Keratinocyte (primary cell): ENCODE results near the gene PACRGL. TPM values are rescaled to one million over a fixed set of nuclear protein-coding genes. Genes with fewer than 3 reads are reported as not detected.

ENCODE experiments used
- DNase-seq: peaks from one replicate; pipeline ENCODE4 v3.0.0-alpha.2; 2011; ENCODE audit warnings: low read depth, missing footprints, low spot score
- FAIRE-seq: peaks from 2 replicates; lab custom pipeline; 2011; peaks lifted over from hg19 to GRCh38; lab: Jason Lieb, UNC
- H2AFZ ChIP-seq: 2 replicates; pipeline ENCODE4 v1.6.0; 2012; ENCODE audit warnings: low read length, control low read depth, inconsistent platforms; ENCODE audit not compliant: control insufficient read depth
- H3K27ac ChIP-seq: 2 replicates; pipeline ENCODE4 v1.5.1; 2011; ENCODE audit warnings: low read length; ENCODE audit not compliant: control insufficient read depth, insufficient read depth
- H3K27me3 ChIP-seq: 3 replicates; pipeline ENCODE4 v1.6.0; 2011; ENCODE audit warnings: low read length; ENCODE audit not compliant: control insufficient read depth, insufficient read depth; ENCODE audit errors: extremely low read depth
- H3K36me3 ChIP-seq, 2 experiments: 2 replicates in 1 of 2; 3 replicates in 1 of 2; pipeline ENCODE4 v1.5.1; 2011; ENCODE audit warnings: low read length in 2 of 2, mild to moderate bottlenecking in 1 of 2; ENCODE audit not compliant: control insufficient read depth in 2 of 2, insufficient read depth in 2 of 2; ENCODE audit errors: extremely low read depth in 1 of 2
- H3K4me1 ChIP-seq: 3 replicates; pipeline ENCODE4 v1.5.1; 2011; ENCODE audit warnings: low read length; ENCODE audit not compliant: control insufficient read depth, insufficient read depth; ENCODE audit errors: extremely low read depth
- H3K4me2 ChIP-seq: 3 replicates; pipeline ENCODE4 v1.6.0; 2011; ENCODE audit warnings: low read depth, low read length; ENCODE audit not compliant: control insufficient read depth, insufficient read depth; ENCODE audit errors: extremely low read depth
- H3K4me3 ChIP-seq, 3 experiments: fragments of 200-600 bp in 1 of 3; sonication (generic) in 1 of 3; 2 replicates in 2 of 3; 3 replicates in 1 of 3; pipeline ENCODE4 v1.5.1; 2011 to 2016; ENCODE audit warnings: low read length in 3 of 3, mild to moderate bottlenecking in 3 of 3, control low read depth in 2 of 3, inconsistent platforms in 1 of 3, low read depth in 1 of 3, mixed read lengths in 1 of 3, mixed run types in 1 of 3, moderate library complexity in 1 of 3; ENCODE audit not compliant: control insufficient read depth in 2 of 3, insufficient read depth in 2 of 3; ENCODE audit errors: extremely low read depth in 1 of 3
- H3K79me2 ChIP-seq: 2 replicates; pipeline ENCODE4 v1.6.0; 2012; ENCODE audit warnings: low read length; ENCODE audit not compliant: control insufficient read depth, insufficient read depth
- H3K9ac ChIP-seq: 3 replicates; pipeline ENCODE4 v1.6.0; 2011; ENCODE audit warnings: low read length; ENCODE audit not compliant: control insufficient read depth, insufficient read depth; ENCODE audit errors: extremely low read depth
- H3K9me1 ChIP-seq: 3 replicates; pipeline ENCODE4 v1.6.0; 2011; ENCODE audit warnings: low read length; ENCODE audit not compliant: control insufficient read depth, insufficient read depth; ENCODE audit errors: extremely low read depth
- H3K9me3 ChIP-seq: 2 replicates; pipeline ENCODE4 v1.5.1; 2012; ENCODE audit warnings: low read depth, low read length; ENCODE audit not compliant: control insufficient read depth
- H4K20me1 ChIP-seq: 3 replicates; pipeline ENCODE4 v1.6.0; 2011; ENCODE audit warnings: low read length; ENCODE audit not compliant: control insufficient read depth, insufficient read depth; ENCODE audit errors: extremely low read depth
- EZH2 ChIP-seq: IDR thresholded peaks from one replicate; pipeline ENCODE4 v1.6.1; 2012; ENCODE audit warnings: inconsistent platforms, mild to moderate bottlenecking, low read length, moderate library complexity
- dilution Hi-C: fragments of 300-500 bp; cut with MboI; formaldehyde crosslinking; loops from one replicate; pipeline ENCODE4 v1.7.0; 2020; ENCODE audit warnings: low sequenced_read_pairs; ENCODE audit not compliant: extremely low pct_ligation_motif_present
- polyA plus RNA-seq, 5 experiments: library from polyadenylated mRNA; depleted of rRNA in 3 of 5; stranded (reverse) in 3 of 5; stranded (forward) in 1 of 5; unstranded in 1 of 5; fragments of >200 nt; gene quantifications; 1 replicate in 1 of 5; 2 replicates in 3 of 5; 3 replicates in 1 of 5; pipeline versions ENCODE4 v1.2.1 to v1.2.3, GENCODE V29; 2011 to 2012; ENCODE audit warnings: missing spikeins in 2 of 5, low read depth in 1 of 5, low replicate concordance in 1 of 5
- TF ChIP-seq, protein P1 (sequence below), 3 experiments: IDR thresholded peaks in 1 of 3; conservative IDR thresholded peaks in 1 of 3; optimal IDR thresholded peaks in 1 of 3; 2 replicates in 2 of 3; 3 replicates in 1 of 3; pipeline versions ENCODE3 to v1.5.1; 2011; ENCODE audit warnings: low read length in 3 of 3, mild to moderate bottlenecking in 3 of 3, moderate library complexity in 2 of 3, control low read depth in 1 of 3, inconsistent platforms in 1 of 3; ENCODE audit not compliant: insufficient read depth in 2 of 3; ENCODE audit errors: extremely low read depth in 1 of 3

Gene PACRGL
- polyA plus RNA-seq, 1 donor (not counting 4 experiments of a cell fraction or from before 2014, with no cell fraction given): 18.2 TPM

DNA sequence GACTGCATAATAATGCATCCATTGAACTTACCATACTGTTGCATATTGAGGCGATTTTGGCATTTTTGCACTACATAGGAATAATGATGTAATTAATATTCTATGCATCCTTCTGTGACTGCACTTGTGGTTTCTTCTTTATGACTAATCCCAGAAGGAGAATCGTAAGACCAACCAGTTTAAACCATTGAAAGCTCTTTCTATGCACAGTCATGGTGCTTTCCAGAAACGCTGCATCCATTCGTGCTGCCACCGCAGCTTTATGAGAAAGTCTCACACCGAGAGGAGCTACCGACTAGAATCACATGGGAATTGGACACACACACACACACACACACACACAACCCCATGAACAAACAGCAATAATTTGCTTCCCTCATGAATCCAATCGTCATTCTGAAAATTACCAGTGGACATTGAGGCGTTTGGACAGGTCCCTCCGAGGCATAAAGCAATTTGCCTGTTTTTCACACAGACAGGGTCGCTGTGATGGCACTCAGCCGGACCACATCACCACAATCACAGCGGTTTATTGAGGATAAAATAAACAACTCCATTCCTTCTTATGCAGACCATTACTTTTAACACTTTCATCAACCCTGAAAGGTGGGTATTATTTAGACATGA lies 64.2 kb downstream of the PACRGL start:
- no peak for FAIRE-seq
- DNase-seq: no peak
- H2AFZ ChIP-seq: no peak overlapping the region
- no peak overlapping the region for H3K4me3 ChIP-seq
- no peaks in the 10 kb centered on the region for H3K36me3 ChIP-seq
- H4K20me1 ChIP-seq: no peaks in the 10 kb centered on the region
- dilution Hi-C loops: loop anchor here (25.0 kb wide), 1 partner anchor 373 kb away; no protein-coding TSS in a partner anchor
- no peaks in the 10 kb centered on the region for H3K4me1 ChIP-seq
- H3K79me2 ChIP-seq: no peaks in the 10 kb centered on the region
- H3K9me3 ChIP-seq: no peaks in the 10 kb centered on the region
- no peaks in the 10 kb centered on the region for H3K9me1 ChIP-seq
- no peak overlapping the region for H3K4me2 ChIP-seq
- TF ChIP-seq, protein P1, sequence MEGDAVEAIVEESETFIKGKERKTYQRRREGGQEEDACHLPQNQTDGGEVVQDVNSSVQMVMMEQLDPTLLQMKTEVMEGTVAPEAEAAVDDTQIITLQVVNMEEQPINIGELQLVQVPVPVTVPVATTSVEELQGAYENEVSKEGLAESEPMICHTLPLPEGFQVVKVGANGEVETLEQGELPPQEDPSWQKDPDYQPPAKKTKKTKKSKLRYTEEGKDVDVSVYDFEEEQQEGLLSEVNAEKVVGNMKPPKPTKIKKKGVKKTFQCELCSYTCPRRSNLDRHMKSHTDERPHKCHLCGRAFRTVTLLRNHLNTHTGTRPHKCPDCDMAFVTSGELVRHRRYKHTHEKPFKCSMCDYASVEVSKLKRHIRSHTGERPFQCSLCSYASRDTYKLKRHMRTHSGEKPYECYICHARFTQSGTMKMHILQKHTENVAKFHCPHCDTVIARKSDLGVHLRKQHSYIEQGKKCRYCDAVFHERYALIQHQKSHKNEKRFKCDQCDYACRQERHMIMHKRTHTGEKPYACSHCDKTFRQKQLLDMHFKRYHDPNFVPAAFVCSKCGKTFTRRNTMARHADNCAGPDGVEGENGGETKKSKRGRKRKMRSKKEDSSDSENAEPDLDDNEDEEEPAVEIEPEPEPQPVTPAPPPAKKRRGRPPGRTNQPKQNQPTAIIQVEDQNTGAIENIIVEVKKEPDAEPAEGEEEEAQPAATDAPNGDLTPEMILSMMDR (optimal IDR thresholded peaks at IDR 0.05 in 1 of 3, IDR thresholded peaks at IDR 0.05 in 1 of 3, conservative IDR thresholded peaks at IDR 0.05 in 1 of 3; ENCODE audit: extremely low read depth in 1 of 3, insufficient read depth in 2 of 3, low read length in 3 of 3): no peak
- no peak for TF ChIP-seq EZH2
- H3K27me3 ChIP-seq: no peaks in the 10 kb centered on the region
- H3K27ac ChIP-seq: no peak overlapping the region
- no peak overlapping the region for H3K9ac ChIP-seq

DNA sequence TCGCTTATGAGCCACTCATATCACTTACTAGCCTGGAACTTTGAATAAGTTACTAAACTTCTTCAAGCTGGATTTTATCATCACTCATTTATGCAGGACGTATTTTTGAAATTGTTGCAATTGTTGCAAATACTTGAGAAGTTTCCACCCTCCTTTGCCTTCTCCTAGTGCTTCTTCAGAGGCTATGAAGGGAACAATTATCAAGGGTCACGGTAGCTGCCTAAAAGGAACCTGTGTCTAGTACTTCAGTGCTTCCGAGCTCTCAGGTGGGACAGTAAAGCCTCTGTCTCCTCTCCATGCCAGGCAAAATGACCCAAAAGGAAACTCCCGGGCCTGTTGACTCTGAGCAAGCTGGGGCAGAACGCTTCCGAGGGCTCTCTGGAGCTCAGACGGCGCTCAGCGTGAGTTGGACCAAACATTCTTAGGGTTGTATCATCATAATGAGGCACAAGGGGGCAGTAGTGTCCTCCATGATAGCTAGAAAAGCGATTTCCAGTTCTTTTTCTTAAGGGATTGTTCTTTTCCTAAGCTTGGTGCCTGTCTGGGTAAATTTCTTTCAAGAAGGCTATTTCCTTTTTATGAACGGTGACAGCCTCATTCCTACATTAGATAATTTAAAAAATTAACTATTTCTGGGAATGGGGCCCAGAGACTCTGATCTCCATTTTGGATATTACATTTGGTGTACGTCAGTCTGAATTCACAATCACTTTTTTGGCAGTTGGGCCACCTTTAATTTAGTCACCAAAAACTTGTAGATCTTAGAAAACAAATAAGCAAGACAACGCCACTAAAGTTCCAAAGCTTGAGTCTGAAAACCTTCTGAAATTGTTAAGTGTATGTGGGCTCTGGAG lies 73.1 kb downstream of the PACRGL start:
- H3K4me1 ChIP-seq: peaks cover 3% of the 10 kb centered on the region
- FAIRE-seq: peak; percentile 88
- no peak overlapping the region for H3K4me3 ChIP-seq
- H2AFZ ChIP-seq: peak overlapping the region; percentile 79
- no peaks in the 10 kb centered on the region for H3K79me2 ChIP-seq
- dilution Hi-C loops: loop anchor here (25.0 kb wide), 1 partner anchor 364 kb away; no protein-coding TSS in a partner anchor
- no peaks in the 10 kb centered on the region for H3K9me3 ChIP-seq
- H3K27ac ChIP-seq: no peak overlapping the region
- no peak overlapping the region for H3K9ac ChIP-seq
- no peaks in the 10 kb centered on the region for H4K20me1 ChIP-seq
- no peak for DNase-seq
- H3K27me3 ChIP-seq: no peaks in the 10 kb centered on the region
- TF ChIP-seq, protein P1 (optimal IDR thresholded peaks at IDR 0.05 in 1 of 3, IDR thresholded peaks at IDR 0.05 in 1 of 3, conservative IDR thresholded peaks at IDR 0.05 in 1 of 3; ENCODE audit: extremely low read depth in 1 of 3, insufficient read depth in 2 of 3, low read length in 3 of 3): peak; percentile 66 to 78 (median 72)
- TF ChIP-seq EZH2: no peak
- H3K4me2 ChIP-seq: peak overlapping the region; percentile 59
- H3K36me3 ChIP-seq: no peaks in the 10 kb centered on the region
- no peaks in the 10 kb centered on the region for H3K9me1 ChIP-seq
